Activated CD4-positive, alpha-beta T cell treated with anti-CD3 and anti-CD28 coated beads for 36 hours (primary cell): ENCODE data around the gene CHPF. TPM values are rescaled to one million over a fixed set of nuclear protein-coding genes. Genes with fewer than 3 reads are reported as not detected.

Source experiments
- ATAC-seq: fragments of 200-7000 bp; cut with Tn5 transposase; one replicate; pipeline ENCODE4 v1.10.0; 2021; ENCODE audit warnings: mild to moderate bottlenecking, moderate library complexity
- CTCF ChIA-PET: fragments of 350-600 bp; sonication (Branson Sonifier 250); formaldehyde crosslinking; loops from one replicate; lab custom pipeline; 2021; ENCODE audit warnings: antibody characterized with exemption; lab: Charles Lee
- POLR2A ChIA-PET: fragments of 350-600 bp; sonication (Branson Sonifier 250); formaldehyde crosslinking; loops from one replicate; lab custom pipeline; 2021; ENCODE audit warnings: antibody characterized with exemption, inconsistent platforms; lab: Charles Lee
- DNase-seq: peaks from one replicate; pipeline ENCODE4 v3.0.0-alpha.2; 2020
- H3K27ac Mint-ChIP-seq: one replicate; pipeline ENCODE4 v1.8.0; 2021; ENCODE audit warnings: mixed read lengths
- H3K27me3 Mint-ChIP-seq: one replicate; pipeline ENCODE4 v1.8.0; 2021; ENCODE audit warnings: mixed read lengths
- H3K36me3 Mint-ChIP-seq: one replicate; pipeline ENCODE4 v1.8.0; 2021; ENCODE audit warnings: low read depth, mixed read lengths
- H3K4me1 Mint-ChIP-seq: one replicate; pipeline ENCODE4 v1.8.0; 2021; ENCODE audit warnings: mixed read lengths
- H3K4me3 Mint-ChIP-seq: one replicate; pipeline ENCODE4 v1.8.0; 2021; ENCODE audit warnings: mild to moderate bottlenecking, moderate library complexity, mixed read lengths
- H3K9me3 Mint-ChIP-seq: one replicate; pipeline ENCODE4 v1.8.0; 2021; ENCODE audit warnings: low read depth, mixed read lengths
- intact Hi-C, 2 experiments: fragments of 100-400 bp; cut with DNase I in 1 of 2; cut with micrococcal nuclease in 1 of 2; formaldehyde crosslinking; loops; one replicate each; pipeline versions ENCODE4 v1.14.2 to v1.15.1; 2022 to 2024; cut with DNase I, micrococcal nuclease
- total RNA-seq, 2 experiments: library from RNA; stranded (reverse); gene quantifications; one replicate each; pipeline ENCODE4 v1.2.3, GENCODE V29; 2021

Gene CHPF
- total RNA-seq, 2 experiments from 2014 or later, result 14.1 to 17.1 TPM

- H3K36me3 Mint-ChIP-seq, result no peaks in the 10 kb centered on the region
- intact Hi-C loops, result no loop called here
- H3K27ac Mint-ChIP-seq, result no peak overlapping the region
- H3K4me1 Mint-ChIP-seq, result peaks cover 2% of the 10 kb centered on the region
- ChIA-PET POLR2A (no interaction called here), CTCF (interaction anchor here (0.6 to 3.2 kb wide), 5 partner anchors 34 to 169 kb away, joined by 3 to 18 read pairs (median 4); partner anchors contain the start of genes SPEG and STK11IP)
- no peaks in the 10 kb centered on the region for H3K9me3 Mint-ChIP-seq
- H3K4me3 Mint-ChIP-seq, result no peak overlapping the region
- DNase-seq, result no peak
- no peak for ATAC-seq
- peaks cover 22% of the 10 kb centered on the region for H3K27me3 Mint-ChIP-seq
Measured at GRCh38 chr2:219557791-219558785, 14.5 kb upstream of the CHPF start.

- ATAC-seq, result no peak
- H3K36me3 Mint-ChIP-seq, result no peaks in the 10 kb centered on the region
- peaks cover 24% of the 10 kb centered on the region for H3K27me3 Mint-ChIP-seq
- POLR2A ChIA-PET, result no interaction called here
- H3K4me1 Mint-ChIP-seq, result peaks cover 2% of the 10 kb centered on the region
- CTCF ChIA-PET, result interaction anchor here (0.6 to 1.0 kb wide), 2 partner anchors 49 to 168 kb away, joined by 3 read pairs; no protein-coding TSS in a partner anchor
- no peak overlapping the region for H3K27ac Mint-ChIP-seq
- no peaks in the 10 kb centered on the region for H3K9me3 Mint-ChIP-seq
- no peak for DNase-seq
- intact Hi-C loops, result no loop called here
- H3K4me3 Mint-ChIP-seq, result no peak overlapping the region
Measured at GRCh38 chr2:219557320-219557719, 13.7 kb upstream of the CHPF start.

GRCh38 chr2:219556413-219556812 lies 12.8 kb upstream of the CHPF start:
- intact Hi-C loops, result no loop called here
- DNase-seq, result no peak
- no peak for ATAC-seq
- Mint-ChIP-seq H3K27ac (no peak overlapping the region), H3K4me3 (no peak overlapping the region), H3K27me3 (peaks cover 25% of the 10 kb centered on the region), H3K36me3 (no peaks in the 10 kb centered on the region), H3K9me3 (no peaks in the 10 kb centered on the region), H3K4me1 (peaks cover 5% of the 10 kb centered on the region)
- CTCF ChIA-PET, result interaction anchor here (0.7 kb wide), 1 partner anchor 45 kb away, joined by 4 read pairs; no protein-coding TSS in a partner anchor
- POLR2A ChIA-PET, result no interaction called here

GRCh38 chr2:219555956-219556355 lies 12.3 kb upstream of the CHPF start:
- H3K4me1 Mint-ChIP-seq, result peaks cover 5% of the 10 kb centered on the region
- no peaks in the 10 kb centered on the region for H3K36me3 Mint-ChIP-seq
- DNase-seq (no peak), ATAC-seq (no peak)
- POLR2A ChIA-PET, result no interaction called here
- H3K4me3 Mint-ChIP-seq, result no peak overlapping the region
- no peaks in the 10 kb centered on the region for H3K9me3 Mint-ChIP-seq
- H3K27me3 Mint-ChIP-seq, result peaks cover 27% of the 10 kb centered on the region
- CTCF ChIA-PET, result interaction anchor here (0.9 kb wide), 1 partner anchor 15 kb away, joined by 3 read pairs; no protein-coding TSS in a partner anchor
- intact Hi-C loops, result no loop called here
- no peak overlapping the region for H3K27ac Mint-ChIP-seq

- DNase-seq, result no peak
- ChIA-PET CTCF (no interaction called here), POLR2A (no interaction called here)
- ATAC-seq, result no peak
- Mint-ChIP-seq H3K27me3 (peaks cover 31% of the 10 kb centered on the region), H3K4me1 (peaks cover 5% of the 10 kb centered on the region), H3K36me3 (no peaks in the 10 kb centered on the region), H3K4me3 (no peak overlapping the region), H3K9me3 (no peaks in the 10 kb centered on the region), H3K27ac (no peak overlapping the region)
- intact Hi-C loops, result no loop called here
Measured at GRCh38 chr2:219554350-219554749, 10.7 kb upstream of the CHPF start.

- Mint-ChIP-seq H3K27me3 (peaks cover 31% of the 10 kb centered on the region), H3K9me3 (no peaks in the 10 kb centered on the region), H3K4me1 (peaks cover 5% of the 10 kb centered on the region), H3K27ac (no peak overlapping the region), H3K36me3 (no peaks in the 10 kb centered on the region), H3K4me3 (no peak overlapping the region)
- intact Hi-C loops, result loop anchor here in 1 of 2 experiments (2.0 kb wide), 1 partner anchor 55 kb away; the partner anchor contains the start of gene GMPPA
- DNase-seq (no peak), ATAC-seq (no peak)
- CTCF ChIA-PET, result interaction anchor here (1.4 to 3.8 kb wide), 3 partner anchors 12 to 44 kb away, joined by 3 to 21 read pairs (median 5); partner anchors contain the start of gene STK11IP
- POLR2A ChIA-PET, result no interaction called here
Measured at GRCh38 chr2:219553463-219553963, 9.9 kb upstream of the CHPF start.

- H3K27me3 Mint-ChIP-seq, result peaks cover 31% of the 10 kb centered on the region
- no peak overlapping the region for H3K27ac Mint-ChIP-seq
- DNase-seq (no peak), ATAC-seq (no peak)
- no peak overlapping the region for H3K4me3 Mint-ChIP-seq
- ChIA-PET CTCF (interaction anchor here (1.0 to 3.8 kb wide), 5 partner anchors 10 to 54 kb away, joined by 3 to 21 read pairs (median 5); partner anchors contain the start of genes CHPF, GMPPA and STK11IP), POLR2A (no interaction called here)
- H3K9me3 Mint-ChIP-seq, result no peaks in the 10 kb centered on the region
- intact Hi-C loops, result loop anchor here in 1 of 2 experiments (2.0 kb wide), 1 partner anchor 54 kb away; the partner anchor contains the start of gene GMPPA
- H3K4me1 Mint-ChIP-seq, result peaks cover 5% of the 10 kb centered on the region
- H3K36me3 Mint-ChIP-seq, result no peaks in the 10 kb centered on the region
Measured at GRCh38 chr2:219553168-219553417, 9.5 kb upstream of the CHPF start.

- Mint-ChIP-seq H3K27me3 (peaks cover 31% of the 10 kb centered on the region), H3K36me3 (no peaks in the 10 kb centered on the region), H3K9me3 (no peaks in the 10 kb centered on the region), H3K27ac (no peak overlapping the region), H3K4me1 (peaks cover 5% of the 10 kb centered on the region), H3K4me3 (peak overlapping the region; percentile 66)
- DNase-seq (peak; percentile 89), ATAC-seq (peak; percentile 94)
- intact Hi-C loops, result loop anchor here (1.0 to 2.0 kb wide), 6 partner anchors 9 to 323 kb away; partner anchors contain the start of genes CHPF (in 2 of the 2), GMPPA (in 2 of the 2), ANKZF1 (in 1 of the 2) and ATG9A (in 1 of the 2)
- ChIA-PET POLR2A (no interaction called here), CTCF (interaction anchor here (0.9 to 3.8 kb wide), 6 partner anchors 9 to 54 kb away, joined by 3 to 21 read pairs (median 4); partner anchors contain the start of genes CHPF, GMPPA and STK11IP)
Measured at GRCh38 chr2:219552382-219553167, 9.0 kb upstream of the CHPF start.

GRCh38 chr2:219551441-219552381 lies 8.1 kb upstream of the CHPF start:
- Mint-ChIP-seq H3K9me3 (no peaks in the 10 kb centered on the region), H3K4me1 (peaks cover 5% of the 10 kb centered on the region), H3K4me3 (peak overlapping the region; percentile 66), H3K36me3 (no peaks in the 10 kb centered on the region), H3K27ac (no peak overlapping the region), H3K27me3 (peaks cover 29% of the 10 kb centered on the region)
- POLR2A ChIA-PET, result no interaction called here
- CTCF ChIA-PET, result interaction anchor here (0.6 to 3.8 kb wide), 9 partner anchors 8 to 138 kb away, joined by 3 to 21 read pairs (median 4); partner anchors contain the start of genes CHPF and GMPPA
- DNase-seq (peak; percentile 49), ATAC-seq (peak; percentile 30)
- intact Hi-C loops, result loop anchor here (1.0 to 2.0 kb wide), 6 partner anchors 8 to 322 kb away; partner anchors contain the start of genes CHPF (in 2 of the 2), GMPPA (in 2 of the 2), ANKZF1 (in 1 of the 2) and ATG9A (in 1 of the 2)

- Mint-ChIP-seq H3K27ac (no peak overlapping the region), H3K36me3 (no peaks in the 10 kb centered on the region), H3K4me1 (peaks cover 7% of the 10 kb centered on the region), H3K4me3 (no peak overlapping the region), H3K9me3 (no peaks in the 10 kb centered on the region), H3K27me3 (peaks cover 22% of the 10 kb centered on the region)
- no peak for ATAC-seq
- intact Hi-C loops, result loop anchor here in 1 of 2 experiments (10.0 kb wide), 2 partner anchors 295 to 1145 kb away; partner anchors contain the start of genes TUBA4A and TUBA4B
- CTCF ChIA-PET, result interaction anchor here (0.5 kb wide), 1 partner anchor 295 kb away, joined by 3 read pairs; no protein-coding TSS in a partner anchor
- DNase-seq, result no peak
- POLR2A ChIA-PET, result no interaction called here
Measured at GRCh38 chr2:219549619-219550018, 6.0 kb upstream of the CHPF start.
